SJSA1 (cell line): Measurements from ENCODE around the gene POU2AF1. TPM values are rescaled to one million over a fixed set of nuclear protein-coding genes. Genes with fewer than 3 reads are reported as not detected.

ENCODE experiments used
- DNase-seq, 2 experiments: peaks; one replicate each; pipeline ENCODE4 v3.0.0-alpha.2; 2015 to 2020; ENCODE audit warnings: low spot score in 2 of 2, low read depth in 1 of 2
- H3K27ac ChIP-seq: fragments of 250-450 bp; sonication (Bioruptor Pico); 2 replicates; pipeline ENCODE4 v1.5.1; 2020; ENCODE audit warnings: mild to moderate bottlenecking, moderate library complexity
- H3K27me3 ChIP-seq: fragments of 250-450 bp; sonication (Bioruptor Pico); replicated peaks from 2 replicates; pipeline ENCODE4 v1.5.1; 2020; ENCODE audit warnings: mild to moderate bottlenecking, moderate library complexity
- H3K36me3 ChIP-seq: fragments of 250-450 bp; sonication (Bioruptor Pico); 2 replicates; pipeline ENCODE4 v1.5.1; 2020; ENCODE audit warnings: mild to moderate bottlenecking
- H3K4me1 ChIP-seq: fragments of 250-450 bp; sonication (Bioruptor Pico); replicated peaks from 2 replicates; pipeline ENCODE4 v1.6.1; 2021; ENCODE audit warnings: mild to moderate bottlenecking
- H3K4me3 ChIP-seq: fragments of 250-450 bp; sonication (Bioruptor Pico); 2 replicates; pipeline ENCODE4 v1.5.1; 2020; ENCODE audit warnings: mild to moderate bottlenecking
- H3K9me3 ChIP-seq: fragments of 250-450 bp; sonication (Bioruptor Pico); replicated peaks from 2 replicates; pipeline ENCODE4 v1.5.1; 2020; ENCODE audit warnings: mild to moderate bottlenecking
- total RNA-seq: library from RNA; depleted of rRNA; stranded (reverse); fragments of >200 nt; shearing (Covaris generic); gene quantifications from 2 replicates; pipeline ENCODE4 v1.2.3, GENCODE V29; 2014

Gene POU2AF1
- total RNA-seq, 1 experiment from 2014 or later: not detected

- no peaks in the 10 kb centered on the region for H3K9me3 ChIP-seq
- H3K4me1 ChIP-seq: no peaks in the 10 kb centered on the region
- no peaks in the 10 kb centered on the region for H3K27me3 ChIP-seq
- no peaks in the 10 kb centered on the region for H3K36me3 ChIP-seq
- DNase-seq: no peak
- H3K27ac ChIP-seq: no peak overlapping the region
- no peak overlapping the region for H3K4me3 ChIP-seq
These were observed 31.4 kb downstream of the POU2AF1 start for GRCh38 chr11:111347723-111348115.

GRCh38 chr11:111347002-111347722, 31.9 kb downstream of the POU2AF1 start:
- no peaks in the 10 kb centered on the region for H3K36me3 ChIP-seq
- no peak for DNase-seq
- H3K27ac ChIP-seq: no peak overlapping the region

DNA sequence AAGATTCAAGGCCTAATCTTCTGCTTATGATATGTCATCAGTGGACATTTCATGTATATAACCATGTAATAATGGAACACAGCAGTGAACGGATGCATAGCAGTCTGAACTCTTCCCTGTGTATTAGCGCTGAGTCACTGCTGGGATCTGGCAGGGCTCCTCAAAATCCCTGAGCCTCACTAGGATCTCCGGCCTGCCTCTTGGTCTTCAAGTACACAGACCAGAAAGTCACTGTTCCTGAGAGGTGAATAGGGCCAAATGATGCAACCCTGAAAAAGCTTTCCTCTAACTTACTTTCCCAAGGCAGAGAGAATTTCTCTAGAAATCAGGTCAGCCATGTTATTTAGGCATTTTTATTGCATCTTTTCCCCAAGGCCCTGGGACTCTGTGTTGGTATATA, 35.0 kb downstream of the POU2AF1 start:
- no peaks in the 10 kb centered on the region for H3K36me3 ChIP-seq
- H3K4me1 ChIP-seq: no peaks in the 10 kb centered on the region
- H3K9me3 ChIP-seq: no peaks in the 10 kb centered on the region
- H3K4me3 ChIP-seq: no peak overlapping the region
- H3K27me3 ChIP-seq: no peaks in the 10 kb centered on the region
- no peak overlapping the region for H3K27ac ChIP-seq
- DNase-seq: no peak

More at GRCh38 chr11:111347002-111347722, 31.9 kb downstream of the POU2AF1 start:
- Histone ChIP-seq H3K4me1 (no peaks in the 10 kb centered on the region), H3K9me3 (no peaks in the 10 kb centered on the region), H3K4me3 (no peak overlapping the region), H3K27me3 (no peaks in the 10 kb centered on the region)

DNA sequence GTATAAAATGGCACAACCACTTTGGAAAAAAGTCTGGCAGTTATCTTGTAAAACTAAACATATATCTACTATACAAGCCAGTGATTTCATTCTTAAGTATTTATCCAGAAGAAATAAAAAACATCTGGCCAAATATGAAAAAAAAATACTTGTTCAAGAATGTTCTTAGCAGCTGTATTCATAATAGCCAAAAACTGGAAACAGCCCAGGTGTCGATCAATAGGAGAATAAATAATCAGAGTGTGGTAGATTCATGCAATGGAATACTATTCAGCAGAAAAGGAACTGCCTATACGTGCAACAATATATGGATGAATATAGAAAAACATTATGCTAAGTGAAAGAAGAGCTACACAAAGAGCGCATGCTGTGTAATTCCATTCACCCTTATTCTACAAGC, 36.7 kb downstream of the POU2AF1 start:
- DNase-seq: no peak
- H3K27me3 ChIP-seq: no peaks in the 10 kb centered on the region
- H3K9me3 ChIP-seq: no peaks in the 10 kb centered on the region

GRCh38 chr11:111339758-111340388, 39.2 kb downstream of the POU2AF1 start:
- Histone ChIP-seq H3K4me1 (no peaks in the 10 kb centered on the region), H3K4me3 (no peak overlapping the region), H3K9me3 (no peaks in the 10 kb centered on the region), H3K27ac (no peak overlapping the region), H3K36me3 (no peaks in the 10 kb centered on the region), H3K27me3 (no peaks in the 10 kb centered on the region)
- DNase-seq: no peak

More for the DNA sequence above, 36.7 kb downstream of the POU2AF1 start:
- Histone ChIP-seq H3K36me3 (no peaks in the 10 kb centered on the region), H3K4me1 (no peaks in the 10 kb centered on the region), H3K27ac (no peak overlapping the region), H3K4me3 (no peak overlapping the region)

GRCh38 chr11:111336582-111337256, 42.4 kb downstream of the POU2AF1 start:
- Histone ChIP-seq H3K9me3 (no peaks in the 10 kb centered on the region), H3K27ac (no peak overlapping the region)
- DNase-seq: no peak

GRCh38 chr11:111336062-111336461, 43.0 kb downstream of the POU2AF1 start:
- H3K9me3 ChIP-seq: no peaks in the 10 kb centered on the region
- no peaks in the 10 kb centered on the region for H3K27me3 ChIP-seq
- H3K4me3 ChIP-seq: no peak overlapping the region
- no peak overlapping the region for H3K27ac ChIP-seq
- no peaks in the 10 kb centered on the region for H3K36me3 ChIP-seq
- DNase-seq: no peak
- no peaks in the 10 kb centered on the region for H3K4me1 ChIP-seq

More at GRCh38 chr11:111336582-111337256, 42.4 kb downstream of the POU2AF1 start:
- no peak overlapping the region for H3K4me3 ChIP-seq
- no peaks in the 10 kb centered on the region for H3K4me1 ChIP-seq
- no peaks in the 10 kb centered on the region for H3K36me3 ChIP-seq
- no peaks in the 10 kb centered on the region for H3K27me3 ChIP-seq

GRCh38 chr11:111335549-111335948, 43.5 kb downstream of the POU2AF1 start:
- Histone ChIP-seq H3K27ac (no peak overlapping the region), H3K4me1 (no peaks in the 10 kb centered on the region), H3K9me3 (no peaks in the 10 kb centered on the region), H3K27me3 (no peaks in the 10 kb centered on the region), H3K36me3 (no peaks in the 10 kb centered on the region), H3K4me3 (no peak overlapping the region)
- no peak for DNase-seq

- H3K9me3 ChIP-seq: no peaks in the 10 kb centered on the region
- H3K27ac ChIP-seq: no peak overlapping the region
- H3K4me1 ChIP-seq: no peaks in the 10 kb centered on the region
- H3K27me3 ChIP-seq: no peaks in the 10 kb centered on the region
- DNase-seq: no peak
- no peaks in the 10 kb centered on the region for H3K36me3 ChIP-seq
- no peak overlapping the region for H3K4me3 ChIP-seq
These were observed 44.3 kb downstream of the POU2AF1 start for GRCh38 chr11:111334532-111335502.

DNA sequence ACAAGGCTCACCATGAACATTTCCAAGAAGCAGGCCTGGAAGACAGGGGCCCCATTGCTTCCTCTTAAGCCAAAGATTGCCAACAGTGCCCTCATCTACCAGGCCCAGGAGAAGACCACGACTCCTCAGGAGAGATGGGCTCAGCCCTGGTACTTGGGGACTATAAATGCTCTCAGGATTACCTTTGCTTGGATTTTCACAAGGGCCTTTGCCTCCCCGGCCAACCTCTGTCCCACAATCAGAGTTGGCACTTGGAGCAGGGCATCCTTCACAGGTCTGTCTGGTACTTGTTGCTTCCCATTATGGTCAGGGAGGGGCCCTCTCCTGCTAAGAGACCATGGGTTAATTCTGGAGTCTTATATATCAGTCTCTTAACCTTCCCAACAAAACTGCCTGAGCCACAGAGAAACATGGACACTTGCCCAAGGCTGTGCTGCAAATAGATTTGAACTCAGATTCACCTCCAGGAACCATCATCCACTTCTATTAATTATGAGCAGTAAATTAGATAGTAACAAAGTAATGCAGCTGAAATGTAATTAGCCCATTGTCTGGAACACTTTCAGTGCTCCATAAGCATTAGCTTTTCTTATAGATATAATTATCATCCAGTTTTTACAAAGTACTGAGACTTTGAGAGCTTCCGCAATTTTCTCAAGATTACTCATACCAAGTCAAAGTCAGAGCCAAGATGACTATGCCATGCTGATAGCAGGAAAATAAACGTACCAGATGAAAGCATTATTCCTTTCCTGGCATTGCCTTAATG, 47.2 kb downstream of the POU2AF1 start:
- H3K4me3 ChIP-seq: no peak overlapping the region
- no peaks in the 10 kb centered on the region for H3K27me3 ChIP-seq
- no peak for DNase-seq
- no peaks in the 10 kb centered on the region for H3K9me3 ChIP-seq
- H3K4me1 ChIP-seq: no peaks in the 10 kb centered on the region
- H3K36me3 ChIP-seq: no peaks in the 10 kb centered on the region
- H3K27ac ChIP-seq: no peak overlapping the region

GRCh38 chr11:111330234-111330893, 48.7 kb downstream of the POU2AF1 start:
- Histone ChIP-seq H3K9me3 (no peaks in the 10 kb centered on the region), H3K27ac (no peak overlapping the region), H3K4me1 (no peaks in the 10 kb centered on the region), H3K27me3 (no peaks in the 10 kb centered on the region), H3K36me3 (no peaks in the 10 kb centered on the region), H3K4me3 (no peak overlapping the region)
- no peak for DNase-seq

GRCh38 chr11:111329306-111330204, 49.5 kb downstream of the POU2AF1 start:
- no peak for DNase-seq
- no peak overlapping the region for H3K27ac ChIP-seq
- no peaks in the 10 kb centered on the region for H3K9me3 ChIP-seq
- peaks cover 6% of the 10 kb centered on the region for H3K4me1 ChIP-seq
- no peaks in the 10 kb centered on the region for H3K27me3 ChIP-seq
- no peak overlapping the region for H3K4me3 ChIP-seq
- no peaks in the 10 kb centered on the region for H3K36me3 ChIP-seq
